Stimulated activated CD4-positive, alpha-beta T cell treated with anti-CD3 and anti-CD28 coated beads, Interleukin-2, amount 100 ng/mL, for 24 hours (primary cell): ENCODE measurements around the gene HTRA3.

Source experiments
- DNase-seq, 2 donors: peaks; one replicate each; pipeline ENCODE4 v3.0.0-alpha.2; 2020

Gene HTRA3

GRCh38 chr4:8270418-8270771, 841 bp downstream of the HTRA3 start:
- no peak for DNase-seq

DNA sequence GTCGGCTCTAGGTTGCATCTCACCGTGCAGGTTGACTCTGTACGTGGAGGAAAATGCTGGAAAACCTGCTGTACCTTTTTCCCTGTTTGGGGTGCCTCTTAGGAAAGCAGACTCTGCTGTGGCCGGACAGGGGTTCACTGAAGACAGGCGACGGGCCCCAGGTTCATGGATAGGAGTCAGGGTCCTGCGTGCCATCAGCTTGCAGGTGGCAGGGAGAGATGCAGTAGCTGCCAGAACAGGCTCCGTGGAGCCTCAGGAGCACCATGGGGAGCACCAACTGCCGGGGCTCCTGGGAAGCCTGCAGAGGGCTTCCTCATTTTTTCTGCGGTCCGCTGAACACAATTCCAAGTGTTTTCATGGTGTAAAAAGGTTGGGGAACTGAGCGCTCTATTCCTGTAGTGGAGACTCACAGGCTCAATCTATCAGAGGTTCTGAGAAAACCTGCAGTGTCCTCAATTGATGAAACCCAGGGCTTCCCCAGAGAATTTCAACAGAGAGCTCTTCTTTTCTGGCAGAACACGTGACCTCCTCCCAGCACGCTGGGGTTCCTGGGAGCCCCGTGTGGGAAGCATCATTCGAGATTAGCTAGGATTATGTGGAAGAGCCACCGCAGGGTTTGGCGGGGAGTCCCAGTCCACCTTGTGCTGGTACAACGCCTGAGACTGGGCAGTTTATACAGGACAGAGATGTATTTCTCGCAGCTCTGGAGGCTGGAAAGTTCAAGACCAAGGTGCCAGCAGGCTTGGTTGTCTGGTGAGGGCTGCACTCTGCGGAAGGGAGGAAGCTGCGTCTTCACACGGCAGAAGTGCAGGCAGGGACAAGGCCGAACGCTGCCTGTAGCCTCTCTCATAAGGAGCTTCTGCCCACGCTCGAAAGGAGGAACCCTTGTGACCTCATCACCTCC, 1.6 kb downstream of the HTRA3 start:
- no peak for DNase-seq

- no peak for DNase-seq
These were observed 2.3 kb downstream of the HTRA3 start for GRCh38 chr4:8271821-8272220.

GRCh38 chr4:8272472-8273428, 3.2 kb downstream of the HTRA3 start:
- DNase-seq = no peak

DNA sequence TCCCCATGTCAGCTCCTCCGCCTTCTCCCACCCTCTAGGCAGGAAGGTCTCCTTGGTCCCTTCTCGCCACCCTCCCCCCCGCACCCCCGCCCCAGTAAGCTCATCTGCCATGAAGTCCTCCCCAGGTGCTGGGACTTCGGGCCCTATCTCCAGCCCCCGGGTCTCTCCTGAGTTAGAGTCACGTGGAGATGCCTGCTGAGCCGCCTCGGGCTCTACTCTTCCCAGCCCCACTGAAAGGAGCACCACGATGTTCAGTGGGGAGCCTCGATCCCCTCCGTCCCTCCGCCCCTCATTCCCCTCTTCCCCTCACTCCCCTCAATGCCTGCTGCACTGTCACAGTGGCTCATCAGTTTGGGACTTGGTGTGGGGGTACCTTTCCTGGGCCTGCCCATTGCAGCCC, 3.9 kb downstream of the HTRA3 start:
- DNase-seq = no peak

- no peak for DNase-seq
These were observed 4.6 kb downstream of the HTRA3 start for GRCh38 chr4:8274066-8274652.

- no peak for DNase-seq
These were observed 5.4 kb downstream of the HTRA3 start for GRCh38 chr4:8274765-8275547.

DNA sequence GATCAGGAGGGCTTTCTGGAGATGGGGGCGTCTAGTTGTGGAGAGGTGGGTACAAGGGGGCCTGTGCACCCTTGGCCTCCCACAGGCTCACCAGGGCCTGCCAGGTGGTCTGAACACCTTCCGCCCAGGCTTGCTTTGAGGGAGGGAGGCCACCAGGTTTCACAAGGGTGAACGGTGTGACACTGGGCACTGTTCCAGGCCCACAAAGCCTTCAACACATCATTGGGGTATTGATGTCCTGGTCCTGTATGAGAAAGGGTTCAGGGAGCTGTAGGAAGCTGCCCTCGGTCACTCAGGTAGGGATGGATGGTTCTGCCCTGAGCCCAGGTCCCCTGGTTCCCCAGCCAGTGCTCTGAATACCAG, 6.0 kb downstream of the HTRA3 start:
- no peak for DNase-seq

- DNase-seq = no peak
These were observed 7.0 kb downstream of the HTRA3 start for GRCh38 chr4:8276358-8277240.

DNA sequence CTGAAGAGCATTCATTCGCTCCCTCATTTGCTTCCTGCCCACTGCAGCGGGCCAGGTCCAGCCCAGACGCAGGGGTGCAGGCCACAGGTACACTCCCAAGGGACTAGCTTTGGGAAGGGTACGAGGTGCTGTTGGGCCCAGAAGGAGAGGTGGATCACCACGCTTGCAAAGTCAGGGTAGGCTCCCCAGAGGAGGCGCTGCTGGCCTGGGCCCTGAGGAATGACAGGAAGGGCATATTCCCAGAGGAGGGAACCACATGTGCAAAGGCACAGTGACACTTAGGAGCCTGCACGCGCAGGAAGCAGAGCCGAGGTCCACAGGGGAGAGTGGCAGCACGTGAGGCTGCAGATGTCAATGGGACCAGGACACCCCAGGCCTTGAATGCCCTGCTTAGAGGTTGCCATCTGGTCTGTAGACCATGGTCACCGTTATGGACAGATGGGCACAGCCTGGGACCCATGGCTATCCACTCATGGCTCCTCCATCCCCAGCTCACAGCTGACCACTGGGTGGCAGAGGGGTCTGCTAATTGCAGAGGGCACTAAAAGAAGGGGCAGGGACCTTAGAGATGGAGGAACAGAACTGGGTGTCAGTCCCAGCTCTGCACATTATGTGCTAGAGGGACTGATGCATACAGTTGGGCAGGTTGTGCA, 7.9 kb downstream of the HTRA3 start:
- no peak for DNase-seq

- DNase-seq = no peak
These were observed 8.4 kb downstream of the HTRA3 start for GRCh38 chr4:8278009-8278395.

DNA sequence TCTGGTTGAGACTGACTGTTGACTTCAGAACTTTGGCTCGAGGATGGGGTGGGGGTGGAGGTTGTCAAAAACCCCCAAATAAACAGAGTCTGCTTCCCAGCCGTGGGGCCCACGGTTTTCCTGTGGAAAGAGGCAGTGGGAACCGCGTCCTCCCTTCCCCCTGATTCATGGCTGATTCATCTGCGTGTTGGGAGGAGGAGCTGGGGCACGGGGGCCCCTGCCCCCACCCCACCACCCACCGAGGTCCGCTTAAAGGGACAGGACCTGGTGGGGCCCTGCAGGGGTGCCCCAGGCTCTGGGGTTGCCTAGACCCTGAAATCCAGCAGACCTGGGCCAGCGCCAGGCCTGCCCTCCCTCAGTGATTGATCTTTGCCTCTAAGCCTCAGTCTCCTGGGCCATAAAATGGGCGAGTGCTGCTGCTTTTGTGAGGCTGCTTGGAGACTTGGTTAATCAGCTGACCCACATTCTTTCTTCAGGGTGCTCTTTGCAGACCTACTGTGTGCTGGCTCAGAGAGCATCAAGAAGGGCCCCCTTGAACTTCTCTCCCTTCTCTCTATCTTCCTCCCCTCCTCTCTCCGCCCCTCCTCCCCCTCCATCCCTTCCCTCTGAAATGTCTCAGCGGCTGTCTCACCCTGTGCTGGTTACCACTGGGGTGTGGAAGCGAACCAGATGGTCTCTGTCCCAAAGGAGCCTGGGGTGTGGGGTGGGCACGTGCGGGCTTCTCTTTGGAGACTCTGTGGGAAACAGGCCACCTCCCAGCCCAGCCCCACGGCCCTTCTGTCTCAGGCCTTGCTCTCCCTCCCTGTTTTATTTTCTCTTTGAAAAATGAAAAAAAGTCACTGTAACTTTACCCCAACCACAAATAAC, 9.1 kb downstream of the HTRA3 start:
- no peak for DNase-seq

- DNase-seq = no peak
These were observed 10.0 kb downstream of the HTRA3 start for GRCh38 chr4:8279321-8280157.

- no peak for DNase-seq
These were observed 10.8 kb downstream of the HTRA3 start for GRCh38 chr4:8280158-8280875.

GRCh38 chr4:8280876-8281440, 11.4 kb downstream of the HTRA3 start:
- DNase-seq = no peak

- no peak for DNase-seq
These were observed 12.1 kb downstream of the HTRA3 start for GRCh38 chr4:8281519-8282133.

- DNase-seq = no peak
These were observed 12.6 kb downstream of the HTRA3 start for GRCh38 chr4:8282134-8282641.
